B cell (primary cell): ENCODE measurements around the gene RPL13A. TPM values are rescaled to one million over a fixed set of nuclear protein-coding genes. Genes with fewer than 3 reads are reported as not detected.
A peak's percentile ranks its signal among the peaks of the same experiment; 100 is the strongest.

Experiments
- ATAC-seq: fragments of 200-7000 bp; cut with Tn5 transposase; one replicate; pipeline ENCODE4 v1.10.0; 2021; ENCODE audit warnings: low read depth, mild to moderate bottlenecking, moderate number of reproducible peaks, moderate library complexity
- CTCF ChIA-PET: fragments of 350-600 bp; sonication (Branson Sonifier 250); formaldehyde crosslinking; loops from one replicate; lab custom pipeline; 2021; ENCODE audit warnings: antibody characterized with exemption, inconsistent platforms; lab: Charles Lee
- POLR2A ChIA-PET: fragments of 350-600 bp; sonication (Branson Sonifier 250); formaldehyde crosslinking; loops from one replicate; lab custom pipeline; 2021; ENCODE audit warnings: antibody characterized with exemption; lab: Charles Lee
- DNase-seq: peaks from one replicate; pipeline ENCODE4 v3.0.0; 2013
- H2AFZ ChIP-seq: 2 replicates; pipeline ENCODE4 v1.6.1; 2012; ENCODE audit warnings: mild to moderate bottlenecking, low read depth, low read length; ENCODE audit not compliant: insufficient read depth, poor library complexity, severe bottlenecking
- H3K27ac ChIP-seq, 2 donors: 1 replicate in 1 of 2; 2 replicates in 1 of 2; pipeline ENCODE4 v1.5.1; 2012 to 2013; ENCODE audit warnings: low read length in 2 of 2, mild to moderate bottlenecking in 2 of 2, moderate library complexity in 1 of 2
- H3K27me3 ChIP-seq, 4 experiments: fragments of 200-600 bp in 1 of 4; sonication (generic) in 1 of 4; replicated peaks in 1 of 4; 1 replicate in 2 of 4; 2 replicates in 2 of 4; pipeline versions ENCODE4 v1.6.1 to v1.7.0; 2013 to 2016; ENCODE audit warnings: low read length in 3 of 4, mild to moderate bottlenecking in 2 of 4, mixed read lengths in 1 of 4, moderate library complexity in 1 of 4; ENCODE audit not compliant: insufficient read depth in 4 of 4, control insufficient read depth in 3 of 4; ENCODE audit errors: control extremely low read depth in 1 of 4
- H3K36me3 ChIP-seq, 2 experiments: replicated peaks in 1 of 2; 1 replicate in 1 of 2; 2 replicates in 1 of 2; pipeline versions ENCODE4 v1.6.1 to v1.7.1; 2013; ENCODE audit warnings: low read length in 1 of 2; ENCODE audit not compliant: insufficient read depth in 2 of 2, control insufficient read depth in 1 of 2; ENCODE audit errors: control extremely low read depth in 1 of 2, extremely low read depth in 1 of 2
- H3K4me1 ChIP-seq, 2 donors: fragments of 200-600 bp in 1 of 2; sonication (generic) in 1 of 2; 1 replicate in 1 of 2; 2 replicates in 1 of 2; pipeline versions ENCODE4 v1.5.1 to v1.6.1; 2013 to 2017; ENCODE audit warnings: low read length in 2 of 2; ENCODE audit not compliant: control insufficient read depth in 2 of 2, insufficient read depth in 2 of 2
- H3K4me2 ChIP-seq: replicated peaks from 2 replicates; pipeline ENCODE3; 2012; ENCODE audit warnings: mild to moderate bottlenecking, low read depth, low read length; ENCODE audit not compliant: poor library complexity, severe bottlenecking
- H3K4me3 ChIP-seq, 5 experiments: fragments of 200-600 bp in 1 of 5; sonication (generic) in 1 of 5; 1 replicate in 3 of 5; 2 replicates in 2 of 5; pipeline versions ENCODE4 v1.5.1 to v1.7.0; 2011 to 2016; ENCODE audit warnings: low read length in 4 of 5, mild to moderate bottlenecking in 4 of 5, low read depth in 2 of 5, control low read depth in 1 of 5, moderate library complexity in 1 of 5; ENCODE audit not compliant: insufficient read depth in 1 of 5; ENCODE audit errors: control extremely low read depth in 1 of 5, extremely low read depth in 1 of 5
- H3K79me2 ChIP-seq: fragments of 200-600 bp; sonication (generic); one replicate; pipeline ENCODE4 v1.6.0; 2016; ENCODE audit warnings: low read length; ENCODE audit not compliant: control insufficient read depth, insufficient read depth
- H3K9ac ChIP-seq: fragments of 200-600 bp; sonication (generic); 2 replicates; pipeline ENCODE4 v1.6.1; 2017; ENCODE audit warnings: mild to moderate bottlenecking, low read length, moderate library complexity
- H3K9me3 ChIP-seq, 3 donors: one replicate each; pipeline versions ENCODE4 v1.6.1 to v1.7.1; 2013; ENCODE audit warnings: low read length in 2 of 3; ENCODE audit not compliant: control insufficient read depth in 2 of 3, insufficient read depth in 1 of 3; ENCODE audit errors: control extremely low read depth in 1 of 3
- H4K20me1 ChIP-seq: 2 replicates; pipeline ENCODE4 v1.6.0; 2012; ENCODE audit warnings: mild to moderate bottlenecking, low read length; ENCODE audit not compliant: insufficient read depth, control insufficient read depth, poor library complexity, severe bottlenecking
- H3K27ac Mint-ChIP-seq: one replicate; pipeline ENCODE4 v1.8.0; 2021; ENCODE audit warnings: mixed read lengths
- H3K27me3 Mint-ChIP-seq: one replicate; pipeline ENCODE4 v1.8.0; 2021; ENCODE audit warnings: mixed read lengths
- H3K4me1 Mint-ChIP-seq: one replicate; pipeline ENCODE4 v1.8.0; 2021; ENCODE audit warnings: mixed read lengths
- H3K4me3 Mint-ChIP-seq: one replicate; pipeline ENCODE4 v1.8.0; 2021; ENCODE audit warnings: mixed read lengths
- H3K9me3 Mint-ChIP-seq: one replicate; pipeline ENCODE4 v1.8.0; 2022; ENCODE audit warnings: mixed read lengths; ENCODE audit not compliant: insufficient read depth
- EZH2 ChIP-seq: IDR thresholded peaks from 2 replicates; pipeline ENCODE4 v1.6.1; 2012; ENCODE audit warnings: borderline replicate concordance, low read depth, mild to moderate bottlenecking, moderate library complexity, low read length; ENCODE audit not compliant: insufficient read depth, poor library complexity, severe bottlenecking
- WGBS: methylation state at CpG from one replicate; pipeline ENCODE4 v1.1.5; 2013; ENCODE audit warnings: missing lambda C conversion rate; ENCODE audit not compliant: insufficient coverage; 5-methylcytosine and 5-hydroxymethylcytosine counted together
- intact Hi-C: fragments of 100-400 bp; cut with micrococcal nuclease; formaldehyde crosslinking; loops from one replicate; pipeline ENCODE4 v1.10.0; 2022
- polyA plus RNA-seq: library from polyadenylated mRNA; depleted of rRNA; stranded (reverse); fragments of >200 nt; gene quantifications from 2 replicates; pipeline ENCODE4 v1.2.3, GENCODE V29; 2012
- total RNA-seq, 2 donors: library from RNA; stranded (reverse); fragments of 120-200 nt in 1 of 2; gene quantifications; 1 replicate in 1 of 2; 2 replicates in 1 of 2; pipeline versions ENCODE4 v1.2.3 to v1.2.4, GENCODE V29; 2013 to 2022
- TF ChIP-seq, protein P1 (sequence below): fragments of 200-600 bp; IDR thresholded peaks from one replicate; pipeline ENCODE4 v1.8.0; 2022; ENCODE audit warnings: antibody characterized with exemption, mild to moderate bottlenecking

The RPL13A gene
- total and polyA plus RNA-seq, 2 donors (not counting 1 experiment from before 2014, with no cell fraction given), result 5,457 to 6,298 TPM

DNA sequence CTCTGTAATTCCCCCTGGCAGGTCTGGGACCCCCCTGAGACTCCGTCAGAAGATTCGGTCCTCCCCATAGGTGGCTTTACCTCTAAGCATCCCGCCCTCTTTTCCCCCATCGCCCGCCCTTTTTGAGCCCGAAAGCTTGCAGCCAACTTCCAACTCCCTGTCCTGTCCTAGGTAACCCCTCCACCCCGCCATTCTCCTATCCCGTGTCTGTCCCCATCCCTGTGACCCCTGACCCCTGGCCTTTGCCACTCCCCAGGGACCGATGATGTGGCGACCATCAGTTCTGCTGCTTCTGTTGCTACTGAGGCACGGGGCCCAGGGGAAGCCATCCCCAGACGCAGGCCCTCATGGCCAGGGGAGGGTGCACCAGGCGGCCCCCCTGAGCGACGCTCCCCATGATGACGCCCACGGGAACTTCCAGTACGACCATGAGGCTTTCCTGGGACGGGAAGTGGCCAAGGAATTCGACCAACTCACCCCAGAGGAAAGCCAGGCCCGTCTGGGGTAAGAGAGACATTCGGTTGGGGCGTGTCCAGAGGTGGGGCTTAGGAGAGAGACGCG is 40.9 kb downstream of the RPL13A start:
- peak overlapping the region; percentile 61 for H2AFZ ChIP-seq
- peak overlapping the region in 4 of 5 experiments; percentile 33 to 49 (median 44) for H3K4me3 ChIP-seq
- H3K27ac ChIP-seq, result no peak overlapping the region
- Mint-ChIP-seq H3K4me3 (peak overlapping the region; percentile 84), H3K9me3 (no peaks in the 10 kb centered on the region), H3K27me3 (no peaks in the 10 kb centered on the region), H3K27ac (no peak overlapping the region), H3K4me1 (peaks cover 18% of the 10 kb centered on the region)
- peak overlapping the region; percentile 86 for H3K4me2 ChIP-seq
- H3K4me1 ChIP-seq, result peaks cover 3 to 16% of the 10 kb centered on the region in 2 donors
- ChIA-PET CTCF (interaction anchor here (1.2 to 1.4 kb wide), 2 partner anchors 19 to 22 kb away, joined by 4 to 9 read pairs; no protein-coding TSS in a partner anchor), POLR2A (interaction anchor here (0.7 to 1.2 kb wide), 4 partner anchors 10 to 245 kb away, joined by 3 to 10 read pairs (median 3); partner anchors contain the start of genes FCGRT and NOSIP)
- DNase-seq, result no peak
- H3K9me3 ChIP-seq, result peaks cover 0 to 4% (median 0%) of the 10 kb centered on the region in 3 donors
- peak overlapping the region; percentile 33 for H3K9ac ChIP-seq
- no peaks in the 10 kb centered on the region for H3K79me2 ChIP-seq
- H3K27me3 ChIP-seq, result peaks cover 0 to 3% (median under 1%) of the 10 kb centered on the region in 4 experiments
- H3K36me3 ChIP-seq, result no peaks in the 10 kb centered on the region
- 72% methylated on average over 21 of the region's 25 CpGs for WGBS
- ATAC-seq, result no peak
- TF ChIP-seq EZH2, result no peak
- TF ChIP-seq, protein P1, sequence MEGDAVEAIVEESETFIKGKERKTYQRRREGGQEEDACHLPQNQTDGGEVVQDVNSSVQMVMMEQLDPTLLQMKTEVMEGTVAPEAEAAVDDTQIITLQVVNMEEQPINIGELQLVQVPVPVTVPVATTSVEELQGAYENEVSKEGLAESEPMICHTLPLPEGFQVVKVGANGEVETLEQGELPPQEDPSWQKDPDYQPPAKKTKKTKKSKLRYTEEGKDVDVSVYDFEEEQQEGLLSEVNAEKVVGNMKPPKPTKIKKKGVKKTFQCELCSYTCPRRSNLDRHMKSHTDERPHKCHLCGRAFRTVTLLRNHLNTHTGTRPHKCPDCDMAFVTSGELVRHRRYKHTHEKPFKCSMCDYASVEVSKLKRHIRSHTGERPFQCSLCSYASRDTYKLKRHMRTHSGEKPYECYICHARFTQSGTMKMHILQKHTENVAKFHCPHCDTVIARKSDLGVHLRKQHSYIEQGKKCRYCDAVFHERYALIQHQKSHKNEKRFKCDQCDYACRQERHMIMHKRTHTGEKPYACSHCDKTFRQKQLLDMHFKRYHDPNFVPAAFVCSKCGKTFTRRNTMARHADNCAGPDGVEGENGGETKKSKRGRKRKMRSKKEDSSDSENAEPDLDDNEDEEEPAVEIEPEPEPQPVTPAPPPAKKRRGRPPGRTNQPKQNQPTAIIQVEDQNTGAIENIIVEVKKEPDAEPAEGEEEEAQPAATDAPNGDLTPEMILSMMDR, result no peak
- H4K20me1 ChIP-seq, result no peaks in the 10 kb centered on the region
- intact Hi-C loops, result no loop called here

DNA sequence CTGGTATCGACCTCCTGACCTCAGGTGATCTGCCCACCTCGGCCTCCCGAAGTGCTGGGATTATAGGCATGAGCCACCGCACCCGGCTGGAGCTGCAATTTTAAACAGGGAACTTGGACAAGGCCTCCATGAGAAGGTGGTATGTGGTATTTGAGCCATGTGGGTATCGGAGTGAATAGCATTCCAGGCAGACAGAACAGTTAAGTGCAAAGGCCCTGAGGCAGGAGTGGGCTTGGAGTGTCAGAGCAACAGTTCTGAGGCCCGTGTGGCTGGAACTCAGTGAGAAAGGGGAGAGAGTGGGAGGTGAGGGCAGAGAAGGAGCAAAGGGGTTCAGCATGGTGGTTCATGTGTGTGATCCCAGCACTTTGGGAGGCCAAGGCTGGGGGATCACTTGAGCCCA is 43.3 kb downstream of the RPL13A start:
- intact Hi-C loops, result no loop called here
- Histone ChIP-seq H3K9me3 (peaks cover 0 to 4% (median 0%) of the 10 kb centered on the region in 3 donors), H2AFZ (no peak overlapping the region), H3K79me2 (no peaks in the 10 kb centered on the region), H3K27ac (no peak overlapping the region), H3K27me3 (peaks cover 0 to 6% (median 1%) of the 10 kb centered on the region in 4 experiments), H4K20me1 (no peaks in the 10 kb centered on the region), H3K4me1 (peaks cover 18 to 37% of the 10 kb centered on the region in 2 donors), H3K4me3 (no peak overlapping the region), H3K36me3 (no peaks in the 10 kb centered on the region), H3K9ac (no peak overlapping the region), H3K4me2 (no peak overlapping the region)
- CTCF ChIA-PET, result interaction anchor here (1.2 to 1.7 kb wide), 3 partner anchors 16 to 28 kb away, joined by 3 to 9 read pairs (median 8); no protein-coding TSS in a partner anchor
- DNase-seq (no peak), ATAC-seq (no peak)
- Mint-ChIP-seq H3K4me1 (peaks cover 35% of the 10 kb centered on the region), H3K9me3 (no peaks in the 10 kb centered on the region), H3K27ac (no peak overlapping the region), H3K4me3 (no peak overlapping the region), H3K27me3 (no peaks in the 10 kb centered on the region)
- TF ChIP-seq, protein P1, result no peak
- TF ChIP-seq EZH2, result no peak
- POLR2A ChIA-PET, result no interaction called here
- WGBS, result 89% methylated on average over 6 of the region's 7 CpGs
